GM21423 (cell line): ENCODE results near the gene LENG8.

Experiments used
- ATAC-seq: cut with Tn5 transposase; IDR thresholded peaks from one replicate; pipeline ENCODE4 v1.9.1; 2021; ENCODE audit warnings: mild to moderate bottlenecking, moderate library complexity; ENCODE audit not compliant: unreplicated experiment

The LENG8 gene

GRCh38 chr19:54422136-54422535, 26.9 kb upstream of the LENG8 start:
- no peak for ATAC-seq

GRCh38 chr19:54424201-54424600, 24.8 kb upstream of the LENG8 start:
- ATAC-seq = no peak

GRCh38 chr19:54424660-54425381, 24.2 kb upstream of the LENG8 start:
- no peak for ATAC-seq

- ATAC-seq = no peak
These were observed 23.6 kb upstream of the LENG8 start for GRCh38 chr19:54425382-54425723.

- ATAC-seq = no peak
These were observed 22.6 kb upstream of the LENG8 start for GRCh38 chr19:54426291-54426931.

- ATAC-seq = no peak
These were observed 21.4 kb upstream of the LENG8 start for GRCh38 chr19:54427586-54427985.

GRCh38 chr19:54428323-54429175, 20.4 kb upstream of the LENG8 start:
- no peak for ATAC-seq

GRCh38 chr19:54429176-54429495, 19.9 kb upstream of the LENG8 start:
- no peak for ATAC-seq

GRCh38 chr19:54429545-54430227, 19.3 kb upstream of the LENG8 start:
- ATAC-seq = no peak

- no peak for ATAC-seq
These were observed 18.4 kb upstream of the LENG8 start for GRCh38 chr19:54430306-54431254.

- no peak for ATAC-seq
These were observed 17.7 kb upstream of the LENG8 start for GRCh38 chr19:54431255-54431838.

- no peak for ATAC-seq
These were observed 16.8 kb upstream of the LENG8 start for GRCh38 chr19:54432144-54432738.

- no peak for ATAC-seq
These were observed 15.3 kb upstream of the LENG8 start for GRCh38 chr19:54433697-54434096.

GRCh38 chr19:54434112-54434872, 14.7 kb upstream of the LENG8 start:
- ATAC-seq = no peak

GRCh38 chr19:54434873-54435214, 14.2 kb upstream of the LENG8 start:
- ATAC-seq = no peak

GRCh38 chr19:54435551-54436016, 13.4 kb upstream of the LENG8 start:
- no peak for ATAC-seq

- no peak for ATAC-seq
These were observed 12.9 kb upstream of the LENG8 start for GRCh38 chr19:54436031-54436523.

- no peak for ATAC-seq
These were observed 12.3 kb upstream of the LENG8 start for GRCh38 chr19:54436628-54437252.
